Pancreas (tissue), 10 donors: ENCODE data around the gene KIAA1755. TPM values are rescaled to one million over a fixed set of nuclear protein-coding genes. Genes with fewer than 3 reads are reported as not detected.
A peak's percentile ranks its signal among the peaks of the same experiment; 100 is the strongest.

ENCODE experiments used
- ATAC-seq, 4 donors: fragments of 200-7000 bp; cut with Tn5 transposase; one replicate each; pipeline versions ENCODE4 v1.8.0 to v1.9.1; 2020; ENCODE audit warnings: mild to moderate bottlenecking in 4 of 4, moderate library complexity in 4 of 4
- DNase-seq, 6 donors: peaks; one replicate each; pipeline ENCODE4 v3.0.0-alpha.2; 2020
- FAIRE-seq: peaks from 2 replicates; lab custom pipeline; 2012; peaks lifted over from hg19 to GRCh38; lab: Jason Lieb, UNC
- H3K27ac ChIP-seq, 4 donors: fragments of 200-600 bp; sonication (generic); 1 replicate in 3 of 4; 2 replicates in 1 of 4; pipeline versions ENCODE4 v1.5.0 to v1.8.0; 2020
- H3K27me3 ChIP-seq, 4 donors: fragments of 200-600 bp; one replicate each; pipeline ENCODE4 v1.8.0; 2021
- H3K36me3 ChIP-seq, 3 donors: fragments of 200-600 bp; sonication (generic) in 1 of 3; one replicate each; pipeline versions ENCODE4 v1.5.0 to v1.8.0; 2020 to 2021
- H3K4me1 ChIP-seq, 3 donors: fragments of 200-600 bp; one replicate each; pipeline ENCODE4 v1.8.0; 2021
- H3K4me3 ChIP-seq, 4 donors: fragments of 200-600 bp; sonication (generic) in 2 of 4; one replicate each; pipeline versions ENCODE4 v1.5.0 to v1.8.0; 2020 to 2021
- H3K9me3 ChIP-seq, 4 donors: fragments of 200-600 bp; one replicate each; pipeline ENCODE4 v1.8.0; 2021
- CTCF ChIP-seq, 4 donors: fragments of 200-600 bp; sonication (generic) in 3 of 4; IDR thresholded peaks; one replicate each; pipeline versions ENCODE4 v1.5.0 to v1.8.0; 2021; ENCODE audit warnings: antibody characterized with exemption in 4 of 4
- WGBS, 2 donors: extraction: QIAGEN DNeasy Blood & Tissue Kit; methylation state at CpG; one replicate each; pipeline ENCODE4 v1.1.7; 2013; 5-methylcytosine and 5-hydroxymethylcytosine counted together
- intact Hi-C, 3 donors: fragments of 100-400 bp; cut with DNase I; formaldehyde crosslinking; loops; one replicate each; pipeline versions ENCODE4 v1.11.1 to v1.14.2; 2022
- polyA plus RNA-seq, 2 donors: library from polyadenylated mRNA; stranded (reverse); fragments of 200-250 nt; gene quantifications; one replicate each; pipeline ENCODE4 v1.2.3, GENCODE V29; 2013
- total RNA-seq, 6 donors: library from RNA; stranded (reverse); fragmentation: NEBNext Ultra II Directional in 4 of 6; extraction: Animal tissue kit (Norgen Biotek cat#: 25700) in 4 of 6; gene quantifications; one replicate each; pipeline versions ENCODE4 v1.2.1 to v1.2.4, GENCODE V29; 2021 to 2023
- donor health status: healthy with polysubstance abuse.
- donor health status: DM: no; HTN: no; CAD: no; lungs with moderate emphysema.
- donor health status: DM: no; HTN: no; CAD: no.
- donor health status: control.
- donor health status: control.
- donor health status: Bipolar disorder and iron deficiency.
- donor health status: DM: yes; HTN: yes; CAD: no.
- donor health status: DM: no; HTN: no; CAD: no.
- donor health status: DM: no; HTN: no; CAD: no.
- donor health status: DM: yes; HTN: yes; CAD: no.

Gene KIAA1755
- total and polyA plus RNA-seq, 8 donors: 0.24 to 2.5 (median 0.96) TPM

- 58 to 65% methylated on average over 10 of the region's 10 CpGs for WGBS, 2 donors
- intact Hi-C loops: no loop called here
- no peak overlapping the region for H3K27ac ChIP-seq
Measured at GRCh38 chr20:38270869-38271605, 10.5 kb upstream of the KIAA1755 start.

GRCh38 chr20:38269715-38270114, 9.2 kb upstream of the KIAA1755 start:
- Histone ChIP-seq H3K4me1 (no peaks in the 10 kb centered on the region), H3K27ac (no peak overlapping the region), H3K27me3 (no peaks in the 10 kb centered on the region), H3K4me3 (no peak overlapping the region), H3K9me3 (no peaks in the 10 kb centered on the region), H3K36me3 (no peaks in the 10 kb centered on the region)
- 58 to 61% methylated on average over 6 of the region's 6 CpGs for WGBS, 2 donors
- no peak for TF ChIP-seq CTCF (IDR thresholded peaks at IDR 0.05)
- FAIRE-seq (no peak), DNase-seq (no peak), ATAC-seq (no peak)
- intact Hi-C loops: no loop called here

More at GRCh38 chr20:38270869-38271605, 10.5 kb upstream of the KIAA1755 start:
- Histone ChIP-seq H3K4me1 (no peaks in the 10 kb centered on the region), H3K9me3 (no peaks in the 10 kb centered on the region), H3K36me3 (no peaks in the 10 kb centered on the region), H3K4me3 (no peak overlapping the region), H3K27me3 (no peaks in the 10 kb centered on the region)
- FAIRE-seq: no peak
- no peak for DNase-seq
- peak in 3 of 4 donors; percentile 62 to 67 (median 65) for ATAC-seq
- no peak for TF ChIP-seq CTCF (IDR thresholded peaks at IDR 0.05)

GRCh38 chr20:38269040-38269439, 8.5 kb upstream of the KIAA1755 start:
- H3K9me3 ChIP-seq: no peaks in the 10 kb centered on the region
- no peaks in the 10 kb centered on the region for H3K36me3 ChIP-seq
- no peak for DNase-seq
- H3K27me3 ChIP-seq: no peaks in the 10 kb centered on the region
- no peak overlapping the region for H3K27ac ChIP-seq
- TF ChIP-seq CTCF (IDR thresholded peaks at IDR 0.05): no peak
- no peak overlapping the region for H3K4me3 ChIP-seq
- no peaks in the 10 kb centered on the region for H3K4me1 ChIP-seq
- no peak for ATAC-seq
- 79 to 85% methylated on average over 3 of the region's 3 CpGs for WGBS, 2 donors
- intact Hi-C loops: no loop called here
- FAIRE-seq: no peak

- no peaks in the 10 kb centered on the region for H3K9me3 ChIP-seq
- H3K4me1 ChIP-seq: no peaks in the 10 kb centered on the region
- no peak overlapping the region for H3K27ac ChIP-seq
- no peaks in the 10 kb centered on the region for H3K27me3 ChIP-seq
- DNase-seq (no peak), ATAC-seq (no peak), FAIRE-seq (no peak)
- no peak for TF ChIP-seq CTCF (IDR thresholded peaks at IDR 0.05)
- H3K4me3 ChIP-seq: no peak overlapping the region
- intact Hi-C loops: no loop called here
- no peaks in the 10 kb centered on the region for H3K36me3 ChIP-seq
- 48 to 59% methylated on average over 5 of the region's 5 CpGs for WGBS, 2 donors
Measured at GRCh38 chr20:38267901-38268514, 7.5 kb upstream of the KIAA1755 start.

GRCh38 chr20:38267296-38267695, 6.8 kb upstream of the KIAA1755 start:
- TF ChIP-seq CTCF (IDR thresholded peaks at IDR 0.05): no peak
- Histone ChIP-seq H3K36me3 (no peaks in the 10 kb centered on the region), H3K4me1 (no peaks in the 10 kb centered on the region), H3K27ac (no peak overlapping the region), H3K4me3 (no peak overlapping the region), H3K9me3 (no peaks in the 10 kb centered on the region), H3K27me3 (no peaks in the 10 kb centered on the region)
- intact Hi-C loops: no loop called here
- DNase-seq: no peak
- 64 to 72% methylated on average over 2 of the region's 2 CpGs for WGBS, 2 donors
- ATAC-seq: no peak
- no peak for FAIRE-seq
